Stimulated activated naive CD8-positive, alpha-beta T cell treated with anti-CD3 and anti-CD28 coated beads, Interleukin-15, amount 100 ng/mL, for 72 hours (primary cell): ENCODE data around the gene PPCS.

Experiments
- ATAC-seq: fragments of 150-1000 bp; cut with Tn5 transposase; 2 replicates; pipeline ENCODE4 v1.10.0; 2021; ENCODE audit warnings: mild to moderate bottlenecking, moderate library complexity
- DNase-seq, 2 donors: peaks; one replicate each; pipeline ENCODE4 v3.0.0; 2021 to 2022
- H3K27ac Mint-ChIP-seq, 2 donors: one replicate each; pipeline ENCODE4 v1.8.0; 2022; ENCODE audit warnings: mild to moderate bottlenecking in 2 of 2, mixed read lengths in 2 of 2, moderate library complexity in 2 of 2
- H3K27me3 Mint-ChIP-seq: one replicate; pipeline ENCODE4 v1.8.0; 2022; ENCODE audit warnings: mixed read lengths
- H3K4me1 Mint-ChIP-seq: one replicate; pipeline ENCODE4 v1.8.0; 2022; ENCODE audit warnings: mild to moderate bottlenecking, mixed read lengths
- H3K4me3 Mint-ChIP-seq, 2 donors: one replicate each; pipeline ENCODE4 v1.8.0; 2022; ENCODE audit warnings: mild to moderate bottlenecking in 2 of 2, mixed read lengths in 2 of 2, moderate library complexity in 1 of 2
- H3K9me3 Mint-ChIP-seq, 2 donors: one replicate each; pipeline ENCODE4 v1.8.0; 2022; ENCODE audit warnings: mixed read lengths in 2 of 2

The PPCS gene

GRCh38 chr1:42432714-42433113 is 23.6 kb upstream of the PPCS start:
- DNase-seq (no peak), ATAC-seq (no peak)
- Mint-ChIP-seq H3K27me3 (no peaks in the 10 kb centered on the region), H3K27ac (no peak overlapping the region), H3K9me3 (no peaks in the 10 kb centered on the region), H3K4me1 (peaks cover 6% of the 10 kb centered on the region), H3K4me3 (no peak overlapping the region)

- DNase-seq (no peak), ATAC-seq (no peak)
- no peak overlapping the region for H3K27ac Mint-ChIP-seq
- H3K4me3 Mint-ChIP-seq: no peak overlapping the region
- no peaks in the 10 kb centered on the region for H3K9me3 Mint-ChIP-seq
- peaks cover 6% of the 10 kb centered on the region for H3K4me1 Mint-ChIP-seq
- H3K27me3 Mint-ChIP-seq: no peaks in the 10 kb centered on the region
Measured at GRCh38 chr1:42433369-42433768, 23.0 kb upstream of the PPCS start.

- DNase-seq (no peak), ATAC-seq (no peak)
- H3K9me3 Mint-ChIP-seq: no peaks in the 10 kb centered on the region
- no peak overlapping the region for H3K27ac Mint-ChIP-seq
- peaks cover 6% of the 10 kb centered on the region for H3K4me1 Mint-ChIP-seq
- H3K4me3 Mint-ChIP-seq: no peak overlapping the region
- H3K27me3 Mint-ChIP-seq: no peaks in the 10 kb centered on the region
Measured at GRCh38 chr1:42434340-42434739, 22.0 kb upstream of the PPCS start.

- Mint-ChIP-seq H3K27me3 (no peaks in the 10 kb centered on the region), H3K27ac (no peak overlapping the region), H3K4me1 (no peaks in the 10 kb centered on the region)
Measured at GRCh38 chr1:42439940-42440339, 16.4 kb upstream of the PPCS start.

GRCh38 chr1:42442662-42443061 is 13.7 kb upstream of the PPCS start:
- Mint-ChIP-seq H3K4me1 (peaks cover 4% of the 10 kb centered on the region), H3K27me3 (no peaks in the 10 kb centered on the region), H3K9me3 (no peaks in the 10 kb centered on the region), H3K4me3 (no peak overlapping the region), H3K27ac (no peak overlapping the region)
- ATAC-seq: no peak
- no peak for DNase-seq

More at GRCh38 chr1:42439940-42440339, 16.4 kb upstream of the PPCS start:
- ATAC-seq (no peak), DNase-seq (no peak)
- Mint-ChIP-seq H3K4me3 (no peak overlapping the region), H3K9me3 (no peaks in the 10 kb centered on the region)

GRCh38 chr1:42449256-42449655 is 7.1 kb upstream of the PPCS start:
- no peaks in the 10 kb centered on the region for H3K9me3 Mint-ChIP-seq
- no peak overlapping the region for H3K27ac Mint-ChIP-seq
- no peak for ATAC-seq
- no peak for DNase-seq
- H3K27me3 Mint-ChIP-seq: no peaks in the 10 kb centered on the region
- H3K4me1 Mint-ChIP-seq: peaks cover 12% of the 10 kb centered on the region
- H3K4me3 Mint-ChIP-seq: no peak overlapping the region

GRCh38 chr1:42450061-42450460 is 6.3 kb upstream of the PPCS start:
- peak overlapping the region in 1 of 2 donors; percentile 70 for H3K27ac Mint-ChIP-seq
- no peaks in the 10 kb centered on the region for H3K9me3 Mint-ChIP-seq
- ATAC-seq (peak; percentile 86), DNase-seq (no peak)
- no peaks in the 10 kb centered on the region for H3K27me3 Mint-ChIP-seq
- peaks cover 14% of the 10 kb centered on the region for H3K4me1 Mint-ChIP-seq
- no peak overlapping the region for H3K4me3 Mint-ChIP-seq

GRCh38 chr1:42453386-42453785 is 3.0 kb upstream of the PPCS start:
- DNase-seq: no peak
- Mint-ChIP-seq H3K27ac (no peak overlapping the region), H3K27me3 (no peaks in the 10 kb centered on the region), H3K4me3 (no peak overlapping the region), H3K4me1 (peaks cover 30% of the 10 kb centered on the region), H3K9me3 (no peaks in the 10 kb centered on the region)
- no peak for ATAC-seq

GRCh38 chr1:42454403-42454802 is 1.9 kb upstream of the PPCS start:
- Mint-ChIP-seq H3K27ac (no peak overlapping the region), H3K4me1 (peaks cover 34% of the 10 kb centered on the region), H3K27me3 (no peaks in the 10 kb centered on the region), H3K4me3 (no peak overlapping the region), H3K9me3 (no peaks in the 10 kb centered on the region)
- no peak for DNase-seq
- no peak for ATAC-seq

- H3K27me3 Mint-ChIP-seq: no peaks in the 10 kb centered on the region
- H3K9me3 Mint-ChIP-seq: no peaks in the 10 kb centered on the region
- peak overlapping the region; percentile 85 to 92 for H3K4me3 Mint-ChIP-seq
- DNase-seq: peak in 1 of 2 donors; percentile 72
- peak overlapping the region; percentile 97 to 99 for H3K27ac Mint-ChIP-seq
- peaks cover 39% of the 10 kb centered on the region for H3K4me1 Mint-ChIP-seq
- ATAC-seq: peak; percentile 73
Measured at GRCh38 chr1:42456754-42457089, 379 bp downstream of the PPCS start.

GRCh38 chr1:42461196-42461595 is 4.9 kb downstream of the PPCS start:
- ATAC-seq (no peak), DNase-seq (no peak)
- H3K27ac Mint-ChIP-seq: no peak overlapping the region
- H3K4me1 Mint-ChIP-seq: peaks cover 54% of the 10 kb centered on the region
- H3K9me3 Mint-ChIP-seq: no peaks in the 10 kb centered on the region
- H3K4me3 Mint-ChIP-seq: no peak overlapping the region
- H3K27me3 Mint-ChIP-seq: no peaks in the 10 kb centered on the region

- Mint-ChIP-seq H3K9me3 (no peaks in the 10 kb centered on the region), H3K27me3 (no peaks in the 10 kb centered on the region), H3K4me1 (peaks cover 43% of the 10 kb centered on the region), H3K4me3 (peak within 1 kb of the TSS; percentile 80 to 85), H3K27ac (peak within 1 kb of the TSS; percentile 74 to 94)
- ATAC-seq: peak; percentile 100
- peak; percentile 91 to 97 for DNase-seq
Measured at GRCh38 chr1:42462828-42463763, 6.8 kb downstream of the PPCS start, which contains the start of gene CCDC30. Gene CCDC30, plus strand, starts transcription at chr1:42463286. Its CDS starts 17,266 bp downstream, at chr1:42480552.

- H3K9me3 Mint-ChIP-seq: no peaks in the 10 kb centered on the region
- no peaks in the 10 kb centered on the region for H3K27me3 Mint-ChIP-seq
- H3K4me1 Mint-ChIP-seq: peaks cover 38% of the 10 kb centered on the region
- no peak overlapping the region for H3K27ac Mint-ChIP-seq
- ATAC-seq (no peak), DNase-seq (no peak)
- peak overlapping the region; percentile 80 to 85 for H3K4me3 Mint-ChIP-seq
Measured at GRCh38 chr1:42463921-42464320, 7.6 kb downstream of the PPCS start.

- no peaks in the 10 kb centered on the region for H3K9me3 Mint-ChIP-seq
- no peak for ATAC-seq
- no peak overlapping the region for H3K4me3 Mint-ChIP-seq
- peaks cover 27% of the 10 kb centered on the region for H3K4me1 Mint-ChIP-seq
- no peak overlapping the region for H3K27ac Mint-ChIP-seq
- H3K27me3 Mint-ChIP-seq: no peaks in the 10 kb centered on the region
- no peak for DNase-seq
Measured at GRCh38 chr1:42466030-42466429, 9.7 kb downstream of the PPCS start.

GRCh38 chr1:42469727-42470126 is 13.4 kb downstream of the PPCS start:
- ATAC-seq: no peak
- no peak for DNase-seq
- H3K27ac Mint-ChIP-seq: no peak overlapping the region
- H3K27me3 Mint-ChIP-seq: no peaks in the 10 kb centered on the region
- no peaks in the 10 kb centered on the region for H3K4me1 Mint-ChIP-seq
- no peaks in the 10 kb centered on the region for H3K9me3 Mint-ChIP-seq
- H3K4me3 Mint-ChIP-seq: no peak overlapping the region

GRCh38 chr1:42476605-42477004 is 20.3 kb downstream of the PPCS start:
- no peak overlapping the region for H3K27ac Mint-ChIP-seq

More at GRCh38 chr1:42476605-42477004, 20.3 kb downstream of the PPCS start:
- Mint-ChIP-seq H3K27me3 (no peaks in the 10 kb centered on the region), H3K9me3 (no peaks in the 10 kb centered on the region), H3K4me3 (no peak overlapping the region), H3K4me1 (peaks cover 5% of the 10 kb centered on the region)
- DNase-seq (no peak), ATAC-seq (no peak)
